GM21786 (cell line): ENCODE results near the gene UNC79.

Experiments used
- ATAC-seq: cut with Tn5 transposase; IDR thresholded peaks from one replicate; pipeline ENCODE4 v1.9.1; 2021; ENCODE audit not compliant: unreplicated experiment

Gene UNC79

GRCh38 chr14:93655078-93655750 is 224.5 kb downstream of the UNC79 start:
- ATAC-seq: no peak

GRCh38 chr14:93657875-93658274 is 227.1 kb downstream of the UNC79 start:
- no peak for ATAC-seq

GRCh38 chr14:93663317-93663716 is 232.6 kb downstream of the UNC79 start:
- no peak for ATAC-seq

GRCh38 chr14:93665169-93665568 is 234.4 kb downstream of the UNC79 start:
- no peak for ATAC-seq

- no peak for ATAC-seq
Observed at GRCh38 chr14:93669632-93670031, 238.9 kb downstream of the UNC79 start.

- no peak for ATAC-seq
Observed at GRCh38 chr14:93674343-93674742, 243.6 kb downstream of the UNC79 start.

GRCh38 chr14:93675651-93676050 is 244.9 kb downstream of the UNC79 start:
- ATAC-seq: no peak

GRCh38 chr14:93676416-93676958 is 245.7 kb downstream of the UNC79 start:
- no peak for ATAC-seq

GRCh38 chr14:93682459-93682858 is 251.7 kb downstream of the UNC79 start:
- no peak for ATAC-seq

GRCh38 chr14:93683226-93683625 is 252.5 kb downstream of the UNC79 start:
- no peak for ATAC-seq

GRCh38 chr14:93685121-93685895 is 254.6 kb downstream of the UNC79 start:
- ATAC-seq: no peak

- no peak for ATAC-seq
Observed at GRCh38 chr14:93686268-93686667, 255.5 kb downstream of the UNC79 start.

- ATAC-seq: no peak
Observed at GRCh38 chr14:93688239-93688666, 257.5 kb downstream of the UNC79 start.

GRCh38 chr14:93688820-93689219 is 258.1 kb downstream of the UNC79 start:
- no peak for ATAC-seq

- no peak for ATAC-seq
Observed at GRCh38 chr14:93690146-93690545, 259.4 kb downstream of the UNC79 start.

- ATAC-seq: no peak
Observed at GRCh38 chr14:93691042-93691780, 260.5 kb downstream of the UNC79 start.

GRCh38 chr14:93693914-93694313 is 263.2 kb downstream of the UNC79 start:
- ATAC-seq: no peak

- no peak for ATAC-seq
Observed at GRCh38 chr14:93700928-93701327, 270.2 kb downstream of the UNC79 start.

GRCh38 chr14:93701562-93701961 is 270.8 kb downstream of the UNC79 start:
- no peak for ATAC-seq

- no peak for ATAC-seq
Observed at GRCh38 chr14:93702946-93703345, 272.2 kb downstream of the UNC79 start.

- ATAC-seq: no peak
Observed at GRCh38 chr14:93703941-93704340, 273.2 kb downstream of the UNC79 start.
